ENCODE data around the gene ITGA2B.
"Not testable (repeated sequence)": the region's sequence is repeated elsewhere in the genome, so short reads cannot be mapped to it uniquely, and the experiment has no call there.

ITGA2B gene

GRCh38 chr17:44368391-44369243, 20.8 kb downstream of the ITGA2B start:
- DNase-seq = not testable (repeated sequence)

- no peak for DNase-seq
Measured at GRCh38 chr17:44367231-44367979, 22.0 kb downstream of the ITGA2B start.

- not testable (repeated sequence) for DNase-seq
Measured at GRCh38 chr17:44365051-44365450, 24.4 kb downstream of the ITGA2B start.

DNA sequence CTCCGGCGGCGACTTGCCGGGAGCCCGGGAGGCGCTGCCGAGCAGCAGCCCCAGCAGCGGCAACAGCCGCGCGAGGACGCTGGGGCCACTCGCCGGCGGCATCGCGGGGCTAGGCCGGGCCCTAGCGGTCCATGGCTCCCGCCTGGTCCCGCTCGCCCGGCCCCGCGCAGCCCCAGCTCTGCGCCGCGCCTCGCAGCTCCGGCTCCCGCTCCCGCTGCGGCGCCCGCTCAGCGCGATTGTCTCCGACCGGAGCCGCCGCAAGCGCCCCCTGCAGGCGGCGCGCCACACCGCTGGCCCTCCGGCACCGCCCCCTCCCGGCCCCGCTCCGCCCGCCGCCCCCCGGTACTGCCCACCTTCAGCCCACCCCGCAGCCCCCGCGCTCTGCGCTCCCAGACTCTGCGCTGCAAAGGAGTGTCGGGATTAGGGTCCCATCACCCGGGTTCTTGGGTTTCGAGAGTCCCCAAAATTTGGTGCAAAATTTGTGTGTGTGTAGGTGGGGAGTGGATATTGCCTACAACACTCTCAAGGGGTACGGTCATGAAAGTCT, 25.8 kb downstream of the ITGA2B start, which contains the start of gene FAM171A2:
Gene FAM171A2, minus strand, starts transcription at position 241 of the 547 bp plus-strand sequence. Its CDS starts 139 bp downstream, at position 102.
- peak; percentile 73 for DNase-seq

DNA sequence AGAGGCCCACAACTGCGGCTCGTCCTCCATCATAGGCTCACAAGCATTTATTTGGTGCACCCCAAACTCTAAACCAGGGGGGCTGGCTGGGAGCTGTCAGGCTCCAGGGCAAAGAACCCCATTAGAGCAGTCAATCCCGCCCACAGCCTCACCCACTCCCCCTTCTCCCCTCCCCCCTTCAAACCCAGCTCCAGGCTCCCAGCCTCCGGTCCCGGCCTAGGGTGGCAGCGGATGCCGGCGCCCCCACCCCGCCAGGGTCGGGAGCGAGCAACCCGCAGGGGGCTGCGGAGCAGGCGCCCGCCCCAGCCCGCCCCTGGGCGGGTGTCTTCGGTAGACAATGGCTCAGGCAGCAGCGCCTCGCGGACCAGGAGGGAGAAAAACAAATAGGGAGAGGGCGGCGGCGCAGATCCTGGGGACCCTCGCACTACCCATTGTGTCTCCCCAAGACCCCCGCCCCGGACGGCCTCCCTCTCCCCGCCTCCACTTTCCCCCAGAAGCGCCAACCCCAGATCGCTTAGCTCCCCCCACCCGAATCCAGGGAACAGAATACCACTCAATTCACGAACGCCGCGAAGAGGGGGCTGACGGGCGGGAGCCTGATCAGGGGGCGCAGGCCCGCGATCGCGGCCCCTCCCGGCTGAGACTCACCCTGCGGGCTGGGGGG, 26.4 kb downstream of the ITGA2B start:
- peak; percentile 7 for DNase-seq

DNA sequence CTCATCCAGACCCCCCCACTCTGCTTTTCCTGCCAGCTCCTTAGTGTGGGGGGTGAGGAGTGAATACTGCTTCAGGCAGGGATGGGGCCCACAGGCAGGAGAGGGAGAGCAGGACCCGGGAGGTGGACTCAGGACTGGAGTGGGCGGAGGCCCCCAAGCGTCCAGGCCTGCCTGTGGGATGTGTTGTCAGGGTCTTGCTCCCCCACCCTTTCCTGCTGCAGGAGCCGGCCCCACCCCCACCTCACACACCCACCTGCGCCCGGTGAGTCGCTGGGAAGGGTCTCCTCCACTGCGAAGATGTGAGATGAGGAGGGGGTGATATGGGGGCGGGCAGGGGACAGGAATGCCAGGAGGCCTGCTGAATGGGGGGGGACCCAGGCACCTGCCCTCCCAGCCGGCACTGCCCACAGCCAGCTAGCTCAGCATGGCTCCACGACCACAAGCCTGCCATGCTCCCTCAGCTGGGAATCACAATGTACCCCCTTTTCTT, 26.9 kb downstream of the ITGA2B start:
- DNase-seq = no peak

- DNase-seq = no peak
Measured at GRCh38 chr17:44361292-44362260, 27.9 kb downstream of the ITGA2B start.

- no peak for DNase-seq
Measured at GRCh38 chr17:44360826-44361225, 28.6 kb downstream of the ITGA2B start.

GRCh38 chr17:44360144-44360533, 29.3 kb downstream of the ITGA2B start:
- DNase-seq = no peak

- DNase-seq = no peak
Measured at GRCh38 chr17:44359458-44360143, 29.8 kb downstream of the ITGA2B start.

DNA sequence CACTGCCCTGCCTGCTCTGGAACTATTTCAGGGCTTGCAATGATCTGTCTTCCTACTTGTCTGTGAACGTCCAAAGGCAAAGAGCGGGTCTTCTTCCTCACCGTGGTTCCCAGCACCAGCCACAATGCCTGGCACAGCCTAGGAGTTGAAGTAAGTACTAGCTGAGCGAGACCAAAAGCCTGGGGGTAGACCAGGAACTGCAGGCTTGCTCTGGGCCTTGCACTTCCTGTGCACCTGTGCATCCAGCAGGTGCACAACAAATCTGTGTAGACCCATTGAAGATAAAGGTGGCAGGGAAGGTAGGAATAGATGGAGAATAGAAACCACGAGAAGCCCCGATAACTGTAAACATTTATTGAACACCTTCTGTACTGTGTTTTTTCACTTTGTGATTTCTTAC, 30.4 kb downstream of the ITGA2B start:
- DNase-seq = no peak

- no peak for DNase-seq
Measured at GRCh38 chr17:44358066-44358465, 31.4 kb downstream of the ITGA2B start.

DNA sequence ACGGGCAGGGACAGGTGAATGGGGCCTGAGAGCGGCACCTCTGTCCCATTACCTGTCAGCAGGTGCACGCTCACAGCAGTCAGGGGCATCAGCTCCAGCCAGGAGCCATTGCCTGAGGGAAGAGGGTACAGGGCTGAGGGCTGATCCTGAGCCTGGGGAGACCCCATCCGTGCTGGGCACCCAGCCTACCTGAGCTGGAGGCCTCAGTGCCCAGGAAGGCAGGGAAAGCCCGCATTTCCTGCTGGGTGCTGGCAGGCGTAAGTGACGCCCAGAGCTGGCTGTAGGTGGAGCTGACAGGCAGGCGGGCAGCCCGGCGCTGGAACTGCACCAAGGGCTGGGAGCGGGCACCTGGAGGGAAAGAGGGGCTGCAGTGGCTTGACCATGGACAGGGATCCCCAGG, 33.2 kb downstream of the ITGA2B start:
- no peak for DNase-seq

DNA sequence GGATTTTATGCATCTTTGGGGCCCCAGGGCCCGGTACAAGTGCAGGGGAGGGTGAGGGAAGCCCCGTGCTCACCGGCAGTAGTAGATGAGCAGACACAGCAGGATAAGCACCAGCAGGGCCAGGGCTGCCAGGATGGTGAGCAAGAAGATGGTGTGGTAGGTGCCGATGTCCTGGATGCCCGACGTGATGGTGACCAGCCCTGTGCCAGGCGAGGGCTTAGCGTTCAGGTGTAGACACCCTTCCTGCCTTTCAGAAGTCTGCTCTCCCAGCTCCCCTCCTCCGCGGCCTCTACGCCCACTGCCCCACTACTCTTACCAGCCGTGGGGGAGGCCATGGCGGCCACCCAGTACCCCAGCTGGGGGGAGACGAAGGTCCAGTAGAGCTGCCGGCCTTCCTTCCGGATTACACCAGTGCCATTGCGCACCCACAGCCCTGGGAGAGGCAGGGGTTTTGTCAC, 33.8 kb downstream of the ITGA2B start:
- DNase-seq = no peak

- peak; percentile 65 for DNase-seq
Measured at GRCh38 chr17:44354582-44355561, 34.6 kb downstream of the ITGA2B start.

DNA sequence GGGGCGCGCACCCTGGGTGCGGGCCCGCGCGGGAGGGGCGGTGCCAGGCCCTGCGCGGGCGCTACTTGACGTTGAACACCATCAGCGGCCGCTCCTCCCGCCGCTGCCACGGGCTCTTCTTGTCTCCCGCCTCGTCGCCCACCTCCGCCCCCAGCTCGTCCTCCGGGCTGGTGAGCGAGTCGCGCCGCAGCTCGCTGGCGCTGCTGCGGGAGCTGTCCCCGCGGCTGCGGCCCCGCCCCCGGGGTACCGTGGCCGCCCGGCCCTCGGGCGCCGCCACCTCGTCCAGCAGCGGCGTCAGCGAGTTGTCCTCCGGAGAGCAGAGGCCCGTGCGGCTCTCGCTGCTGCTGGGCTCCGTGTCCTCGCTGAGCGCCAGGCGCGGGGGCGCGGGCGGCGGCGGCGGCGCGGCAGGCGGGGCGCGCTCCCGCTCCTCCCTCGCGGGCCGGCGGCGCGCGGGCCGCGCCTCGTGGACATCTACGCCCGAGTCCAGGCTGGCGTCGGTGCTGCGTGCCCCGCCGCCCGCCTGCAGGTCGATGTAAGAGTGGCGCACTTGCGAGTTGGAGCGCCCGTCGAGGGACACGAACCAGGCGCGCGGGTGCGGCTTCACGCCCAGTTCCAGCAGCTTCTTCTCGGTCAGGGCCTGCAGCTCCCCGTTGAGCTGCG, 35.6 kb downstream of the ITGA2B start:
- DNase-seq = peak; percentile 21

- no peak for DNase-seq
Measured at GRCh38 chr17:44352828-44353671, 36.4 kb downstream of the ITGA2B start.

Data from CD4-positive, alpha-beta T cell treated with Interleukin-12 subunit alpha and Interleukin-12 subunit beta, for 1 hour (primary cell).